ENCODE results near the gene CIROP. TPM values are rescaled to one million over a fixed set of nuclear protein-coding genes. Genes with fewer than 3 reads are reported as not detected.

Gene CIROP
- total and polyA plus RNA-seq, 7 donors = 0.27 TPM; not detected in 6

- Histone ChIP-seq H3K4me1 (peaks cover 0 to 19% (median 4%) of the 10 kb centered on the region in 4 donors), H3K9me3 (no peaks in the 10 kb centered on the region), H3K4me3 (no peak overlapping the region), H3K36me3 (peaks cover 47 to 100% (median 78%) of the 10 kb centered on the region in 4 donors), H3K27me3 (no peaks in the 10 kb centered on the region), H3K27ac (peak overlapping the region in 1 of 4 donors; percentile 67)
- DNase-seq = no peak
- no peak for TF ChIP-seq EP300 (IDR thresholded peaks at IDR 0.05)
- no peak for TF ChIP-seq POLR2AphosphoS5 (IDR thresholded peaks at IDR 0.05)
- no peak for TF ChIP-seq CTCF (IDR thresholded peaks at IDR 0.05)
- TF ChIP-seq POLR2A (IDR thresholded peaks at IDR 0.05) = no peak
- WGBS, 2 donors = 76 to 81% methylated on average over 1 of the region's 1 CpG
- intact Hi-C loops (cut with DNase I) = no loop called here
These were observed 24.3 kb downstream of the CIROP start for GRCh38 chr14:23080474-23080873.

GRCh38 chr14:23079716-23080115 is 25.1 kb downstream of the CIROP start:
- peaks cover 47 to 100% (median 77%) of the 10 kb centered on the region in 4 donors for H3K36me3 ChIP-seq
- H3K27me3 ChIP-seq = no peaks in the 10 kb centered on the region
- peaks cover 0 to 19% (median 4%) of the 10 kb centered on the region in 4 donors for H3K4me1 ChIP-seq
- H3K27ac ChIP-seq = peak overlapping the region in 2 of 4 donors; percentile 58 to 67
- no peak for TF ChIP-seq POLR2A (IDR thresholded peaks at IDR 0.05)
- no peak for TF ChIP-seq EP300 (IDR thresholded peaks at IDR 0.05)
- no peak for TF ChIP-seq POLR2AphosphoS5 (IDR thresholded peaks at IDR 0.05)
- no peak for TF ChIP-seq CTCF (IDR thresholded peaks at IDR 0.05)
- H3K9me3 ChIP-seq = no peaks in the 10 kb centered on the region
- no peak for DNase-seq
- no peak overlapping the region for H3K4me3 ChIP-seq
- WGBS, 2 donors = 81 to 93% methylated on average over 2 of the region's 2 CpGs
- intact Hi-C loops (cut with DNase I) = no loop called here

- H3K27ac ChIP-seq = peak overlapping the region; percentile 34 to 67 (median 57)
- peaks cover 0 to 19% (median 4%) of the 10 kb centered on the region in 4 donors for H3K4me1 ChIP-seq
- WGBS, 2 donors = 43 to 48% methylated on average over 2 of the region's 2 CpGs
- no peak overlapping the region for H3K4me3 ChIP-seq
- H3K9me3 ChIP-seq = no peaks in the 10 kb centered on the region
- intact Hi-C loops (cut with DNase I) = no loop called here
- H3K36me3 ChIP-seq = peaks cover 47 to 100% (median 71%) of the 10 kb centered on the region in 4 donors
- peak; percentile 92 for DNase-seq
- H3K27me3 ChIP-seq = no peaks in the 10 kb centered on the region
- TF ChIP-seq EP300 (IDR thresholded peaks at IDR 0.05) (no peak), CTCF (IDR thresholded peaks at IDR 0.05) (no peak), POLR2AphosphoS5 (IDR thresholded peaks at IDR 0.05) (peak in 2 of 4 donors; percentile 14 to 65), POLR2A (IDR thresholded peaks at IDR 0.05) (no peak)
These were observed 26.1 kb downstream of the CIROP start for GRCh38 chr14:23078692-23079116.

- no peak for DNase-seq
- H3K4me1 ChIP-seq = peaks cover 0 to 19% (median 5%) of the 10 kb centered on the region in 4 donors
- TF ChIP-seq POLR2A (IDR thresholded peaks at IDR 0.05) (no peak), EP300 (IDR thresholded peaks at IDR 0.05) (no peak), CTCF (IDR thresholded peaks at IDR 0.05) (no peak), POLR2AphosphoS5 (IDR thresholded peaks at IDR 0.05) (no peak)
- 90% methylated on average over 5 of the region's 5 CpGs for WGBS, 2 donors
- no peaks in the 10 kb centered on the region for H3K9me3 ChIP-seq
- H3K4me3 ChIP-seq = no peak overlapping the region
- no peaks in the 10 kb centered on the region for H3K27me3 ChIP-seq
- peaks cover 47 to 100% (median 70%) of the 10 kb centered on the region in 4 donors for H3K36me3 ChIP-seq
- intact Hi-C loops (cut with DNase I) = no loop called here
- H3K27ac ChIP-seq = peak overlapping the region; percentile 34 to 67 (median 57)
These were observed 26.8 kb downstream of the CIROP start for GRCh38 chr14:23077962-23078361.

Data from sigmoid colon (tissue), 7 donors.